Choroid plexus epithelial cell (primary cell): ENCODE measurements around the gene C10orf105.

Experiments used
- DNase-seq: peaks from one replicate; pipeline ENCODE4 v3.0.0-alpha.2; 2010; ENCODE audit warnings: low read depth
- H3K4me3 ChIP-seq: 2 replicates; pipeline ENCODE4 v1.5.1; 2011; ENCODE audit warnings: low read depth, mild to moderate bottlenecking, control low read depth, low read length, moderate library complexity
- CTCF ChIP-seq: conservative IDR thresholded peaks from 2 replicates; pipeline ENCODE4 v1.5.1; 2011; ENCODE audit warnings: low read depth, mild to moderate bottlenecking, control low read depth, inconsistent platforms, low read length, moderate library complexity

The C10orf105 gene

GRCh38 chr10:71677261-71677660 lies 42.3 kb downstream of the C10orf105 start:
- H3K4me3 ChIP-seq, result no peak overlapping the region
- no peak for DNase-seq
- TF ChIP-seq CTCF, result no peak

GRCh38 chr10:71675295-71675970 lies 44.1 kb downstream of the C10orf105 start:
- no peak for DNase-seq
- TF ChIP-seq CTCF, result no peak
- no peak overlapping the region for H3K4me3 ChIP-seq

- no peak for TF ChIP-seq CTCF
- no peak for DNase-seq
- H3K4me3 ChIP-seq, result no peak overlapping the region
Measured at GRCh38 chr10:71671994-71672946, 47.3 kb downstream of the C10orf105 start.

- no peak for DNase-seq
- TF ChIP-seq CTCF, result no peak
- H3K4me3 ChIP-seq, result no peak overlapping the region
Measured at GRCh38 chr10:71667387-71667752, 52.2 kb downstream of the C10orf105 start.

GRCh38 chr10:71666639-71667386 lies 52.8 kb downstream of the C10orf105 start:
- no peak for TF ChIP-seq CTCF
- no peak for DNase-seq

GRCh38 chr10:71665456-71665855 lies 54.1 kb downstream of the C10orf105 start:
- no peak overlapping the region for H3K4me3 ChIP-seq
- TF ChIP-seq CTCF, result no peak
- DNase-seq, result no peak

More at GRCh38 chr10:71666639-71667386, 52.8 kb downstream of the C10orf105 start:
- no peak overlapping the region for H3K4me3 ChIP-seq
